Ascending aorta (tissue), 2 donors: ENCODE data around the gene TPRG1. TPM values are rescaled to one million over a fixed set of nuclear protein-coding genes. Genes with fewer than 3 reads are reported as not detected.

Source experiments
- DNase-seq, 2 donors: peaks; one replicate each; pipeline ENCODE4 v3.0.0-alpha.2; 2019; ENCODE audit warnings: low spot score in 2 of 2
- H3K27ac ChIP-seq, 2 donors: fragments of 200-600 bp; sonication (generic); one replicate each; pipeline ENCODE4 v1.5.1; 2016 to 2017; ENCODE audit warnings: mild to moderate bottlenecking in 1 of 2
- H3K27me3 ChIP-seq: fragments of 200-600 bp; sonication (generic); one replicate; pipeline ENCODE4 v1.5.1; 2017
- H3K36me3 ChIP-seq, 2 donors: fragments of 200-600 bp; sonication (generic); one replicate each; pipeline ENCODE4 v1.5.1; 2016
- H3K4me1 ChIP-seq, 2 donors: fragments of 200-600 bp; sonication (generic); one replicate each; pipeline ENCODE4 v1.5.1; 2016 to 2017; ENCODE audit warnings: mild to moderate bottlenecking in 1 of 2
- H3K4me3 ChIP-seq, 2 donors: fragments of 200-600 bp; sonication (generic); one replicate each; pipeline ENCODE4 v1.5.1; 2016 to 2017; ENCODE audit warnings: mild to moderate bottlenecking in 1 of 2
- H3K9me3 ChIP-seq, 2 donors: fragments of 200-600 bp; sonication (generic); one replicate each; pipeline ENCODE4 v1.5.1; 2016
- CTCF ChIP-seq, 3 experiments: fragments of 200-600 bp in 2 of 3; fragments of 450-650 bp in 1 of 3; sonication (generic) in 2 of 3; IDR thresholded peaks; one replicate each; pipeline ENCODE4 v1.5.1; 2016 to 2019; ENCODE audit warnings: antibody characterized with exemption in 3 of 3, mild to moderate bottlenecking in 1 of 3, moderate library complexity in 1 of 3
- intact Hi-C: fragments of 100-400 bp; cut with DNase I; formaldehyde crosslinking; loops from one replicate; pipeline ENCODE4 v1.15.1; 2023
- total RNA-seq: library from RNA; depleted of rRNA; stranded (reverse); fragments of >200 nt; gene quantifications from one replicate; pipeline ENCODE4 v1.1.0, GENCODE V29; 2016

Gene TPRG1
- total RNA-seq, 1 donor from 2014 or later, result 6.4 TPM

- no peak overlapping the region for H3K27ac ChIP-seq
- H3K4me3 ChIP-seq, result no peak overlapping the region
- no peak for DNase-seq
- no peaks in the 10 kb centered on the region for H3K4me1 ChIP-seq
- no peaks in the 10 kb centered on the region for H3K27me3 ChIP-seq
- intact Hi-C loops, result no loop called here
- no peak for TF ChIP-seq CTCF (IDR thresholded peaks at IDR 0.05)
- no peaks in the 10 kb centered on the region for H3K9me3 ChIP-seq
- H3K36me3 ChIP-seq, result no peaks in the 10 kb centered on the region
These were observed 29.2 kb upstream of the TPRG1 start for GRCh38 chr3:189142527-189142926.

- intact Hi-C loops, result no loop called here
- H3K4me3 ChIP-seq, result no peak overlapping the region
- H3K27me3 ChIP-seq, result no peaks in the 10 kb centered on the region
- no peaks in the 10 kb centered on the region for H3K4me1 ChIP-seq
- no peaks in the 10 kb centered on the region for H3K36me3 ChIP-seq
- H3K9me3 ChIP-seq, result no peaks in the 10 kb centered on the region
- TF ChIP-seq CTCF (IDR thresholded peaks at IDR 0.05), result no peak
- no peak for DNase-seq
- H3K27ac ChIP-seq, result no peak overlapping the region
These were observed 28.4 kb upstream of the TPRG1 start for GRCh38 chr3:189143321-189143720.

GRCh38 chr3:189143771-189144170 lies 28.0 kb upstream of the TPRG1 start:
- H3K27ac ChIP-seq, result no peak overlapping the region
- no peaks in the 10 kb centered on the region for H3K36me3 ChIP-seq
- H3K27me3 ChIP-seq, result no peaks in the 10 kb centered on the region
- H3K9me3 ChIP-seq, result no peaks in the 10 kb centered on the region
- no peak overlapping the region for H3K4me3 ChIP-seq
- no peaks in the 10 kb centered on the region for H3K4me1 ChIP-seq
- no peak for TF ChIP-seq CTCF (IDR thresholded peaks at IDR 0.05)
- intact Hi-C loops, result no loop called here
- DNase-seq, result no peak

- H3K4me1 ChIP-seq, result no peaks in the 10 kb centered on the region
- H3K27me3 ChIP-seq, result no peaks in the 10 kb centered on the region
- H3K36me3 ChIP-seq, result no peaks in the 10 kb centered on the region
- H3K27ac ChIP-seq, result no peak overlapping the region
- DNase-seq, result no peak
- H3K4me3 ChIP-seq, result no peak overlapping the region
- no peaks in the 10 kb centered on the region for H3K9me3 ChIP-seq
- intact Hi-C loops, result loop anchor here (5.0 kb wide), 1 partner anchor 187 kb away; no protein-coding TSS in a partner anchor
- TF ChIP-seq CTCF (IDR thresholded peaks at IDR 0.05), result peak in 1 of 3 experiments; percentile 28
These were observed 27.1 kb upstream of the TPRG1 start for GRCh38 chr3:189144645-189145044.

GRCh38 chr3:189146848-189147247 lies 24.9 kb upstream of the TPRG1 start:
- Histone ChIP-seq H3K27me3 (no peaks in the 10 kb centered on the region), H3K27ac (no peak overlapping the region), H3K4me3 (no peak overlapping the region), H3K9me3 (no peaks in the 10 kb centered on the region), H3K4me1 (no peaks in the 10 kb centered on the region), H3K36me3 (no peaks in the 10 kb centered on the region)
- DNase-seq, result no peak
- intact Hi-C loops, result loop anchor here (5.0 kb wide), 1 partner anchor 190 kb away; no protein-coding TSS in a partner anchor
- no peak for TF ChIP-seq CTCF (IDR thresholded peaks at IDR 0.05)

GRCh38 chr3:189148081-189148507 lies 23.7 kb upstream of the TPRG1 start:
- intact Hi-C loops, result loop anchor here (1.0 to 5.0 kb wide), 2 partner anchors 191 to 1409 kb away; no protein-coding TSS in a partner anchor
- H3K4me3 ChIP-seq, result no peak overlapping the region
- DNase-seq, result peak in 1 of 2 donors; percentile 76
- no peaks in the 10 kb centered on the region for H3K9me3 ChIP-seq
- H3K27me3 ChIP-seq, result no peaks in the 10 kb centered on the region
- H3K4me1 ChIP-seq, result no peaks in the 10 kb centered on the region
- H3K27ac ChIP-seq, result no peak overlapping the region
- peak; percentile 68 to 73 (median 69) for TF ChIP-seq CTCF (IDR thresholded peaks at IDR 0.05)
- no peaks in the 10 kb centered on the region for H3K36me3 ChIP-seq
